HG03342 (cell line): ENCODE results near the gene UPK3BL2.
"Not testable (repeated sequence)": the region's sequence is repeated elsewhere in the genome, so short reads cannot be mapped to it uniquely, and the experiment has no call there.

Experiments
- ATAC-seq: cut with Tn5 transposase; IDR thresholded peaks from one replicate; pipeline ENCODE4 v1.9.1; 2021; ENCODE audit warnings: mild to moderate bottlenecking, moderate library complexity; ENCODE audit not compliant: unreplicated experiment

Gene UPK3BL2

GRCh38 chr7:102496861-102497260 is 46.6 kb downstream of the UPK3BL2 start:
- not testable (repeated sequence) for ATAC-seq

GRCh38 chr7:102494473-102495149 is 48.9 kb downstream of the UPK3BL2 start:
- peak; percentile 63 for ATAC-seq

- not testable (repeated sequence) for ATAC-seq
Measured at GRCh38 chr7:102494026-102494425, 49.5 kb downstream of the UPK3BL2 start.

- peak; percentile 47 for ATAC-seq
Measured at GRCh38 chr7:102493220-102493935, 50.1 kb downstream of the UPK3BL2 start.

GRCh38 chr7:102490529-102491075 is 52.9 kb downstream of the UPK3BL2 start:
- peak; percentile 34 for ATAC-seq
